ENCODE data around the gene MLLT1.

The MLLT1 gene

GRCh38 chr19:6271251-6271650 is 8.5 kb downstream of the MLLT1 start:
- DNase-seq (ENCODE audit: insufficient read length, low spot score) (no peak), FAIRE-seq (no peak)
- no peak for TF ChIP-seq CTCF (IDR thresholded peaks at IDR 0.05; ENCODE audit: insufficient read depth, missing control alignments)

- FAIRE-seq (no peak), DNase-seq (ENCODE audit: insufficient read length, low spot score) (no peak)
- TF ChIP-seq CTCF (IDR thresholded peaks at IDR 0.05; ENCODE audit: insufficient read depth, missing control alignments) = no peak
These were observed 9.0 kb downstream of the MLLT1 start for GRCh38 chr19:6270822-6271221.

GRCh38 chr19:6270076-6270745 is 9.6 kb downstream of the MLLT1 start:
- no peak for DNase-seq (ENCODE audit: insufficient read length, low spot score)
- no peak for FAIRE-seq
- no peak for TF ChIP-seq CTCF (IDR thresholded peaks at IDR 0.05; ENCODE audit: insufficient read depth, missing control alignments)

DNA sequence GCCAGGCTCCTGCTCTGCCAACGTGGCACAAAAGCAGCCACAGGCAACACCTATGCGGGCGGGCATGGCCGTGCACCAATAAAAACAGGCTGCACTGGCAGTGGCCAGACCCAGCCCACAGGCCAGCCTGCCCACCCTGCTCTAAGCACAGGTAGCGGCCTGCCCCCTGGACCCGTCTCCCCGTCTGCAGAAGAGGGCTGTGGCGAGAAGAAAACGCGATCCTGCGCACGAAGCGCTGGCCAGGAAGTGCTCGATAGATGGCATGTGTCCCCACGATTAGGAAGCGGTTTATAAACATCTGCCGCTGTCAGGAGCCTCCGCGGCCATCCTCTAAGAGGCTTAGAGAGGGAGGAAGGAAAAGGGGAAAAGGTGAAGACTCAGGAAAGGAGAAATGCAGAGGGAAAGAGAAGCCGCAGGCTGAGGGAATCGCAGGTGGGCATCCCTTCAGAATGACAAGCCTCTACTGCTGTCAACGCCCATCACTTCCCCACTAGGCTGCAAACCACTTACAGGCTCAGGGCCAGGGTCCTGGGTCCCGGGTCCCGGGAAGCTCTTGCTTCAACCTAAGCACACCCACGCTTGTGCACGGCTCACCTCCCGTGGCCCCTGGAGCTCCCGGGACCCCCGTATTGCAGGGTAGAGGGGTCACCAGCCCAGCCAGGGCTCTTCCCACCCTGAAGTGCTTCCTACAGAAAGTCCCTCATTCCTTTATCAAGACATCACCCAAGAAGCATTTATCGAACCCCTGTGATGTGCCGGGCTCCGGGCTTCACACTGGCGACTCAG is 10.5 kb downstream of the MLLT1 start:
- DNase-seq (ENCODE audit: insufficient read length, low spot score) (peak; percentile 91), FAIRE-seq (peak; percentile 81)
- TF ChIP-seq CTCF (IDR thresholded peaks at IDR 0.05; ENCODE audit: insufficient read depth, missing control alignments) = peak; percentile 4

DNA sequence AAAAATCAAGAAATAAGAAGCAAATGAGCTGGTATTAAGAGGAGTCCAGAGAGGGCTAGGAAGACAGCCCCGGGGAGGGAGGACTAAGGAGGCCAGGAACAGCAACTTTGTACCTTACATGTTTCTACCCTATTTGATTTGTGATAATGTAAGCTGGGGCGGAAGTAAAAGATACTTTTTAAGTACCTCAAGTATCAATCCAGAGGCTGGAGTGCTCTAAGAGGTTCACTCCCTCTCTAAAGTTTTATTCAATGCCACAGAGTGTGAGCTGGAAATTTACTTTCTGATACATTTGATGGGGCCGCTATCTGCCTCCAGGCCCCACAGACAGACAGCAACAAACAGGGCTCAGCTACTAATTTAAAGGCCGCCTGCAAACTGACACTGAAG is 11.4 kb downstream of the MLLT1 start:
- FAIRE-seq (no peak), DNase-seq (ENCODE audit: insufficient read length, low spot score) (no peak)
- TF ChIP-seq CTCF (IDR thresholded peaks at IDR 0.05; ENCODE audit: insufficient read depth, missing control alignments) = no peak

GRCh38 chr19:6267552-6268381 is 12.0 kb downstream of the MLLT1 start:
- no peak for DNase-seq (ENCODE audit: insufficient read length, low spot score)
- no peak for FAIRE-seq
- no peak for TF ChIP-seq CTCF (IDR thresholded peaks at IDR 0.05; ENCODE audit: insufficient read depth, missing control alignments)
